GM12873 (cell line): ENCODE results near the gene RALGAPA2.

Experiments used
- CTCF ChIP-seq: IDR thresholded peaks from 2 replicates; pipeline ENCODE4 v1.5.1; 2012; ENCODE audit warnings: low read depth, mild to moderate bottlenecking, moderate library complexity, low read length, control low read depth; ENCODE audit not compliant: insufficient read depth; ENCODE audit errors: missing control alignments

RALGAPA2 gene

GRCh38 chr20:20518263-20518662 lies 194.2 kb downstream of the RALGAPA2 start:
- no peak for TF ChIP-seq CTCF

DNA sequence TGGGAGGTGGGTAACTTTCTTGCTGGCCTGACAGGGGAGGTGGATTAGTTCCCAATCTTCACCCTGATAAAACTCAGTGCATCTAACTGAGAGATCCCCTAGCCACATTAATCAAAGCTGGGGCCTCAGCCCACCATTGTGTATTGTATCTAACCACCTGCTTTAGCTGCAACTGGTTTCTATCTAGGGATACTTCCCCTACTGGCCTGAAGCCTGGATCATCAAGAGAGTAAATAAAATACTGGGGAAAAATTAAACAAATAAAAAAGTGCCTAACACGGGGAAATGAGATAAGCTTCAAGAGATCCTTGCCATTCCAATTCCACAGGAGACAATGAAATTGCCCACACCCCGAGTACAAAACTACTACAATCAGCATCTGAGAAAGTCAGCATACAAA lies 195.1 kb downstream of the RALGAPA2 start:
- TF ChIP-seq CTCF, result no peak

DNA sequence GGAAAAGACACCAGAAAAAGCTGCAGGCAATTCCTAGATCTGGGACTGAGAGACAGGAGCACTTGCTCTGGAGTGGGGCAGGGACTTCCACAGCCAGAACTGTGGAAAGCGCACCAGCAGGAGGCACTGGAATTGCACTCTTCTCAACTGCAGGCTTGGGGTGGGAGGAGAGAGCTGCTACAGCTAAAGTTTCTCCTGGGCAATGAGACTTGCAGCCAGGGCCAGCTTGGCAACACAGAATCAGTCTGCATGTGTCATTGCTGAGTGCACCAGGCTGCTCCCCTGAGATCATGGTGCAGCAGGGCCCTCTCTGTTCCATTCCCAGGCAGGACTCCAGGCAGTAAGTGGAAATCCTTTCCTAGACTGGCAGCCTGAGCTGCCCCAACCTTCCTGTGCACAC lies 198.7 kb downstream of the RALGAPA2 start:
- no peak for TF ChIP-seq CTCF

GRCh38 chr20:20505554-20505953 lies 206.9 kb downstream of the RALGAPA2 start:
- no peak for TF ChIP-seq CTCF

DNA sequence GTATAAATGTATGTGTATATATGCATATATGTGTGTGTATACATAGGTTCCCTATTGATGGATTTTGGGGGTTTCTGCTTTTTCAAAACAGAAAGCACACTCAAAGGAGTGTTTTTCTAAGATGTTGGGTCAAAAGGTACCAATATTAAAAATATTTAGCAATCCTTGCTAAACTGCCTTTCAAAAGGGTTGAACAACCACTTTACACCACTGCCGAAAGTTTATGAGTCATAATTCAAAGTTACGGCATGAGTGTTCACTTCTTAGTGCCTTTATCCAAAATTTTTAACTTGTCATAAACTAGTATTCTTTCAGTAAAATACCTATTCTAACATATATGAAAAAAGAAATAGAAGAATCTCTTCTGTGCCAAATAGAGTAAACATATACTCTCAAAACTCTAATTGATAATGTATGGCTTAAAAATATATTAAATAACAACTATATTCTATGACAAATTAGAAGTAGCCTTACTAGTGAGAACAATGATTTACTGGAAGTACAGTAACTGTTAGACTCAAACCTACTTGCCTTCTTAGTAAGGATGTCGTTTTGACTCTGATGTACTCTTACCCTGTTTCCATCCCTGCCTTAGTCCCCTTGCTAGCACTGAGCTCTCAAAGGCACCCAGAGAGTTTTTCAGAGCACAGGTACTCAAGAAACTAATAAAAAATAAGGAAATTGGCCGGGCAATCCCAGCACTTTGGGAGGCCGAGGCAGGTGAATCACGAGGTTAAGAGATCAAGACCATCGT lies 208.5 kb downstream of the RALGAPA2 start:
- no peak for TF ChIP-seq CTCF

DNA sequence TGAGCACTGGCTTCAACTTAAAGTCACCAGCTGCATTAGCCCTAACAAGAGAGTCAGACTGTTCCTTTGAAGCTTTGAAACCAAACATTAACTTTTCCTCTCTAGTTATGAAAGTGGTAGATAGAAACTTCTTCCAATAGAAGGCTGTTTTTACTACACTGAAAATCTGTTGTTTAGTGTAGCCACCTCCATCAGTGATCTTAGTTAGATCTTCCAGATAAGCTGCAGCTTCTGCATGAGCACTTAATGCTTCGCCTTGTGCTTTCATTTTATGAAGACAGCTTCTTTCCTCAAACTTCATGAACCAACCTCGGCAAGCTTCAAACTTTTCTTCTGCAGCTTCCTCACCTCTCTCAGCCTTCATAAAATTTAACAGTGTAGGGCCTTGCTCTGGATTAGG lies 211.3 kb downstream of the RALGAPA2 start:
- TF ChIP-seq CTCF, result no peak

- TF ChIP-seq CTCF, result no peak
Measured at GRCh38 chr20:20500312-20500711, 212.1 kb downstream of the RALGAPA2 start.
